A673 (cell line): ENCODE measurements around the gene GPRC5C. TPM values are rescaled to one million over a fixed set of nuclear protein-coding genes. Genes with fewer than 3 reads are reported as not detected.

ENCODE experiments used
- BruUV-seq: library from RNA; stranded (reverse); fragments of 400-500 nt; replicated peaks from 2 replicates; lab custom pipeline; 2021; lab: Mats Ljungman, UMichigan
- CTCF ChIA-PET: fragments of 300-600 bp; sonication (Branson Sonifier 250); formaldehyde crosslinking; loops from one replicate; lab custom pipeline; 2022; ENCODE audit warnings: antibody characterized with exemption; lab: Charles Lee
- POLR2A ChIA-PET: fragments of 300-600 bp; sonication (Branson Sonifier 250); formaldehyde crosslinking; loops from one replicate; lab custom pipeline; 2022; ENCODE audit warnings: antibody characterized with exemption; ENCODE audit not compliant: low non-redundant PET; lab: Charles Lee
- DNase-seq: peaks from one replicate; pipeline ENCODE4 v3.0.0-alpha.2; 2015; ENCODE audit warnings: low spot score
- H3K27ac ChIP-seq: fragments of 200-600 bp; sonication (generic); 2 replicates; pipeline ENCODE4 v1.5.1; 2016; ENCODE audit warnings: mixed run types, low read depth, mild to moderate bottlenecking, mixed read lengths, antibody characterized with exemption, low read length; ENCODE audit not compliant: poor library complexity, severe bottlenecking
- H3K27me3 ChIP-seq: fragments of 200-600 bp; sonication (generic); replicated peaks from 2 replicates; pipeline ENCODE4 v1.6.1; 2017; ENCODE audit warnings: mixed run types, low read depth, mild to moderate bottlenecking, mixed read lengths, antibody characterized with exemption, low read length; ENCODE audit not compliant: insufficient read depth, poor library complexity
- H3K36me3 ChIP-seq: fragments of 200-600 bp; sonication (generic); 2 replicates; pipeline ENCODE4 v1.6.1; 2016; ENCODE audit warnings: mixed run types, mild to moderate bottlenecking, mixed read lengths, antibody characterized with exemption, low read length; ENCODE audit not compliant: insufficient read depth, poor library complexity, severe bottlenecking
- H3K4me1 ChIP-seq: fragments of 200-600 bp; sonication (generic); 2 replicates; pipeline ENCODE4 v1.6.1; 2017; ENCODE audit warnings: mixed run types, mild to moderate bottlenecking, mixed read lengths, antibody characterized with exemption, low read length; ENCODE audit not compliant: insufficient read depth, poor library complexity, severe bottlenecking
- H3K4me3 ChIP-seq: fragments of 200-600 bp; sonication (generic); 2 replicates; pipeline ENCODE4 v1.5.1; 2016; ENCODE audit warnings: low read depth, mixed run types, mild to moderate bottlenecking, mixed read lengths, low read length; ENCODE audit not compliant: poor library complexity, severe bottlenecking
- H3K9me3 ChIP-seq: fragments of 200-600 bp; sonication (generic); 2 replicates; pipeline ENCODE4 v1.6.1; 2016; ENCODE audit warnings: mixed run types, low read depth, mild to moderate bottlenecking, mixed read lengths, antibody characterized with exemption, low read length; ENCODE audit not compliant: poor library complexity, severe bottlenecking
- EZH2 ChIP-seq: fragments of 200-600 bp; sonication (generic); IDR thresholded peaks from 2 replicates; pipeline ENCODE4 v1.6.1; 2017; ENCODE audit warnings: borderline replicate concordance, low read depth, mild to moderate bottlenecking, mixed read lengths, antibody characterized with exemption, low read length; ENCODE audit not compliant: poor library complexity, severe bottlenecking
- intact Hi-C: fragments of 100-400 bp; cut with micrococcal nuclease; formaldehyde crosslinking; loops from one replicate; pipeline ENCODE4 v1.10.0; 2022; ENCODE audit not compliant: unreplicated experiment
- total RNA-seq: library from RNA; stranded (reverse); gene quantifications from 2 replicates; pipeline ENCODE4 v1.2.3, GENCODE V29; 2021
- TF ChIP-seq, protein P1 (sequence below): fragments of 300-800, 200-600 bp; sonication (generic); conservative IDR thresholded peaks from 2 replicates; pipeline ENCODE4 v1.5.1; 2017; ENCODE audit warnings: low read depth, mild to moderate bottlenecking, antibody characterized with exemption, low read length, moderate library complexity, mixed read lengths

Gene GPRC5C
- total RNA-seq, 1 experiment from 2014 or later = not detected

- no peak for DNase-seq
- ChIA-PET POLR2A (no interaction called here), CTCF (no interaction called here)
- H3K4me1 ChIP-seq = peaks cover 2% of the 10 kb centered on the region
- BruUV-seq = no TSS peak
- H3K36me3 ChIP-seq = no peaks in the 10 kb centered on the region
- TF ChIP-seq EZH2 = no peak
- TF ChIP-seq, protein P1, sequence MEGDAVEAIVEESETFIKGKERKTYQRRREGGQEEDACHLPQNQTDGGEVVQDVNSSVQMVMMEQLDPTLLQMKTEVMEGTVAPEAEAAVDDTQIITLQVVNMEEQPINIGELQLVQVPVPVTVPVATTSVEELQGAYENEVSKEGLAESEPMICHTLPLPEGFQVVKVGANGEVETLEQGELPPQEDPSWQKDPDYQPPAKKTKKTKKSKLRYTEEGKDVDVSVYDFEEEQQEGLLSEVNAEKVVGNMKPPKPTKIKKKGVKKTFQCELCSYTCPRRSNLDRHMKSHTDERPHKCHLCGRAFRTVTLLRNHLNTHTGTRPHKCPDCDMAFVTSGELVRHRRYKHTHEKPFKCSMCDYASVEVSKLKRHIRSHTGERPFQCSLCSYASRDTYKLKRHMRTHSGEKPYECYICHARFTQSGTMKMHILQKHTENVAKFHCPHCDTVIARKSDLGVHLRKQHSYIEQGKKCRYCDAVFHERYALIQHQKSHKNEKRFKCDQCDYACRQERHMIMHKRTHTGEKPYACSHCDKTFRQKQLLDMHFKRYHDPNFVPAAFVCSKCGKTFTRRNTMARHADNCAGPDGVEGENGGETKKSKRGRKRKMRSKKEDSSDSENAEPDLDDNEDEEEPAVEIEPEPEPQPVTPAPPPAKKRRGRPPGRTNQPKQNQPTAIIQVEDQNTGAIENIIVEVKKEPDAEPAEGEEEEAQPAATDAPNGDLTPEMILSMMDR = no peak
- no peak overlapping the region for H3K4me3 ChIP-seq
- no peaks in the 10 kb centered on the region for H3K27me3 ChIP-seq
- no peaks in the 10 kb centered on the region for H3K9me3 ChIP-seq
- no peak overlapping the region for H3K27ac ChIP-seq
- intact Hi-C loops = no loop called here
Measured at GRCh38 chr17:74446551-74447500, 14.9 kb downstream of the GPRC5C start.

DNA sequence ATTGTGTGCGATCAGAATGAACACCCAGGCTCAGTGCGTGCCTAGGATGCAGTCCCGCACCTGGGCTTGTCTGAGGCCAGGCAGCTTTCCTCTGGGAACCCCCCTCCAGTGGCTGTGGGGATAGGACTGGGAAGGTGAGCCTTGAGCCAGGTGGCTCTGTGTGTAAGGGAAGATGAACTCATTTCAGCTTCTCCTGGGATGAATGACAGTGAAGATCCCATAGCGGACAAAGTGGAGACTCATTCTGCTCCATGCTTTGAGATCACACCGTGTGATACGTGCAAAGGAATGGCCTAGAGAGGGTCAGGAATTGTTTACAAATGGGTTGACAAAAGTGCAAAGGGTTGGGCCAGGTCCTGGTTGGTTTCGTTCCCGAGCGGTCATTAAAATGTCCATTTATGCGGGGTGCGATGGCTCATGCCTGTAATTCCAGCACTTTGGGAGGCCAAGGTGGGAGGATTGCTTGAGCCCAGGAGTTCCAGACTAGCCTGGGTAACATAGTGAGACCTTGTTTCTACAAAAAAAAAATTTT lies 15.8 kb downstream of the GPRC5C start:
- ChIA-PET POLR2A (no interaction called here), CTCF (no interaction called here)
- Histone ChIP-seq H3K27ac (no peak overlapping the region), H3K36me3 (no peaks in the 10 kb centered on the region), H3K4me1 (peaks cover 10% of the 10 kb centered on the region), H3K9me3 (no peaks in the 10 kb centered on the region), H3K4me3 (no peak overlapping the region), H3K27me3 (no peaks in the 10 kb centered on the region)
- no peak for TF ChIP-seq EZH2
- TF ChIP-seq, protein P1 = no peak
- intact Hi-C loops = no loop called here
- no TSS peak for BruUV-seq
- no peak for DNase-seq

GRCh38 chr17:74448756-74449155 lies 16.9 kb downstream of the GPRC5C start:
- Histone ChIP-seq H3K36me3 (no peaks in the 10 kb centered on the region), H3K4me1 (peaks cover 21% of the 10 kb centered on the region), H3K27me3 (no peaks in the 10 kb centered on the region), H3K4me3 (no peak overlapping the region), H3K27ac (no peak overlapping the region), H3K9me3 (no peaks in the 10 kb centered on the region)
- ChIA-PET CTCF (no interaction called here), POLR2A (no interaction called here)
- no peak for TF ChIP-seq EZH2
- TF ChIP-seq, protein P1 = no peak
- no peak for DNase-seq
- no TSS peak for BruUV-seq
- intact Hi-C loops = no loop called here
